HepG2 (cell line): ENCODE data around the gene PRCD. TPM values are rescaled to one million over a fixed set of nuclear protein-coding genes. Genes with fewer than 3 reads are reported as not detected.
A peak's percentile ranks its signal among the peaks of the same experiment; 100 is the strongest.

Experiments used
- DRAP1 ChIP-seq: IDR thresholded peaks from 2 replicates; pipeline ENCODE4 v1.6.1; 2016; ENCODE audit warnings: missing genetic modification reagents, missing compliant biosample characterization
- FOXA3 ChIP-seq: IDR thresholded peaks from 2 replicates; pipeline ENCODE4 v1.6.1; 2016; ENCODE audit warnings: missing genetic modification reagents, missing compliant biosample characterization
- HNRNPL ChIP-seq: fragments of 200-400 bp; formaldehyde crosslinking; IDR thresholded peaks from 2 replicates; pipeline ENCODE4 v1.6.1; 2017; ENCODE audit warnings: mild to moderate bottlenecking, low read depth, low read length
- JUND ChIP-seq: sonication (generic); formaldehyde crosslinking; IDR thresholded peaks from 2 replicates; pipeline ENCODE4 v1.8.0; 2022; ENCODE audit warnings: mild to moderate bottlenecking, missing genetic modification reagents
- KDM5B ChIP-seq: sonication (generic); formaldehyde crosslinking; IDR thresholded peaks from 2 replicates; pipeline ENCODE4 v1.4.0; 2020; ENCODE audit warnings: missing genetic modification reagents, mild to moderate bottlenecking, borderline replicate concordance
- KLF12 ChIP-seq: sonication (generic); formaldehyde crosslinking; IDR thresholded peaks from 2 replicates; pipeline ENCODE4 v1.4.0; 2020; ENCODE audit warnings: missing genetic modification reagents, borderline replicate concordance
- KMT2A ChIP-seq: sonication (generic); formaldehyde crosslinking; IDR thresholded peaks from 2 replicates; pipeline ENCODE4 v1.4.0; 2020; ENCODE audit warnings: missing genetic modification reagents
- NONO ChIP-seq, 2 experiments: fragments of 450-650 bp in 1 of 2; sonication (generic) in 1 of 2; formaldehyde crosslinking in 1 of 2; IDR thresholded peaks in 1 of 2; conservative IDR thresholded peaks in 1 of 2; 2 replicates each; pipeline versions ENCODE4 v1.6.1 to v1.8.0; 2017 to 2022; ENCODE audit warnings: mild to moderate bottlenecking in 1 of 2, missing genetic modification reagents in 1 of 2, moderate library complexity in 1 of 2
- REST ChIP-seq, 2 experiments: IDR thresholded peaks; 2 replicates each; pipeline ENCODE4 v1.6.1; 2011 to 2012; ENCODE audit warnings: low read length in 2 of 2, borderline replicate concordance in 1 of 2, low read depth in 1 of 2, mild to moderate bottlenecking in 1 of 2, moderate library complexity in 1 of 2
- TEF ChIP-seq: sonication (generic); formaldehyde crosslinking; IDR thresholded peaks from 2 replicates; pipeline ENCODE4 v1.5.0; 2020; ENCODE audit warnings: missing genetic modification reagents
- THAP7 ChIP-seq: sonication (generic); formaldehyde crosslinking; IDR thresholded peaks from 2 replicates; pipeline ENCODE4 v1.8.1; 2023; ENCODE audit warnings: mild to moderate bottlenecking, missing genetic modification reagents
- TOE1 ChIP-seq: sonication (generic); formaldehyde crosslinking; IDR thresholded peaks from 2 replicates; pipeline ENCODE4 v1.4.0; 2020; ENCODE audit warnings: mild to moderate bottlenecking, missing genetic modification reagents
- ZBTB25 ChIP-seq: IDR thresholded peaks from 2 replicates; pipeline ENCODE4 v1.6.1; 2018; ENCODE audit warnings: missing genetic modification reagents
- ZBTB38 ChIP-seq: sonication (generic); formaldehyde crosslinking; IDR thresholded peaks from 2 replicates; pipeline ENCODE4 v1.5.1; 2020; ENCODE audit warnings: mild to moderate bottlenecking, missing genetic modification reagents
- ZBTB8A ChIP-seq: sonication (generic); formaldehyde crosslinking; IDR thresholded peaks from 2 replicates; pipeline ENCODE4 v1.4.0; 2020; ENCODE audit warnings: mild to moderate bottlenecking, low read depth, missing genetic modification reagents, borderline replicate concordance
- ZFP41 ChIP-seq: sonication (generic); formaldehyde crosslinking; IDR thresholded peaks from 2 replicates; pipeline ENCODE4 v1.4.0; 2020; ENCODE audit warnings: mild to moderate bottlenecking, missing genetic modification reagents, borderline replicate concordance
- ZNF253 ChIP-seq: sonication (generic); formaldehyde crosslinking; IDR thresholded peaks from 2 replicates; pipeline ENCODE4 v1.8.0; 2022; ENCODE audit warnings: mild to moderate bottlenecking, missing genetic modification reagents, borderline replicate concordance
- ZNF503 ChIP-seq: sonication (generic); formaldehyde crosslinking; IDR thresholded peaks from 2 replicates; pipeline ENCODE4 v1.4.0; 2020; ENCODE audit warnings: missing genetic modification reagents
- ZNF768 ChIP-seq: sonication (generic); formaldehyde crosslinking; IDR thresholded peaks from 2 replicates; pipeline ENCODE4 v1.4.0; 2020; ENCODE audit warnings: missing genetic modification reagents
- polyA plus RNA-seq, 8 experiments: library from polyadenylated mRNA; depleted of rRNA in 3 of 8; stranded (reverse) in 7 of 8; unstranded in 1 of 8; fragments of >200 nt; fragmentation: Illumina TruSeq in 4 of 8; extraction: Trizol in 4 of 8; gene quantifications; 2 replicates each; pipeline versions ENCODE4 v1.2.1 to v1.2.3, GENCODE V29; 2011 to 2016; ENCODE audit warnings: low read depth in 4 of 8, missing spikeins in 1 of 8, mixed read lengths in 1 of 8; ENCODE audit not compliant: insufficient read depth in 1 of 8
- total RNA-seq, 5 experiments: library from RNA; depleted of rRNA; stranded (reverse); fragments of >200 nt; fragmentation: Illumina TruSeq; extraction: Trizol; gene quantifications; 2 replicates each; pipeline ENCODE4 v1.2.3, GENCODE V29; 2016; ENCODE audit warnings: low read depth in 1 of 5

Gene PRCD
- total and polyA plus RNA-seq, 2 of the 13 experiments (the other 11 are each of a cell fraction or from before 2014, with no cell fraction given) = 0.51 TPM; not detected in 1

- TF ChIP-seq ZNF253 (CRISPR knock-in tag) (no peak), ZBTB25 (CRISPR knock-in tag) (peak; percentile 85), ZBTB8A (CRISPR knock-in tag) (no peak), KLF12 (CRISPR knock-in tag) (no peak), ZNF503 (CRISPR knock-in tag) (no peak), THAP7 (CRISPR knock-in tag) (peak; percentile 64; the same call in 1 of the 2 replicates), KMT2A (CRISPR knock-in tag) (peak; percentile 79), ZFP41 (CRISPR knock-in tag) (0 out of 2 replicates have a peak, but pooled peaks have one; percentile 41), JUND (no peak), TOE1 (peak; percentile 70; the same call in 1 of the 2 replicates), HNRNPL (0 out of 2 replicates have a peak, but pooled peaks have one; percentile 67), FOXA3 (CRISPR knock-in tag) (peak; percentile 47; the same call in 1 of the 2 replicates), NONO (IDR thresholded peaks at IDR 0.05) (no peak), NONO (CRISPR knock-in tag; conservative IDR thresholded peaks at IDR 0.05) (no peak), DRAP1 (CRISPR knock-in tag) (peak; percentile 58; the same call in 1 of the 2 replicates), REST (IDR thresholded peaks at IDR 0.05; ENCODE audit: borderline replicate concordance in 1 of 2, low read depth in 1 of 2, low read length in 2 of 2) (no peak), TEF (CRISPR knock-in tag) (no peak), KDM5B (peak; percentile 76; the same call in 1 of the 2 replicates), ZBTB38 (CRISPR knock-in tag) (peak; percentile 87), ZNF768 (CRISPR knock-in tag) (peak; percentile 82)
Measured at GRCh38 chr17:76523084-76524037, 16.5 kb upstream of the PRCD start (continued).
